Breast epithelium (tissue), 4 donors: Measurements from ENCODE around the gene BNC2. TPM values are rescaled to one million over a fixed set of nuclear protein-coding genes. Genes with fewer than 3 reads are reported as not detected.

Experiments used
- DNase-seq, 2 donors: peaks; one replicate each; pipeline ENCODE4 v3.0.0-alpha.2; 2019; ENCODE audit warnings: low spot score in 2 of 2
- H3K27ac ChIP-seq, 2 donors: fragments of 200-600 bp; sonication (generic) in 1 of 2; one replicate each; pipeline ENCODE4 v1.5.1; 2016 to 2019; ENCODE audit warnings: mild to moderate bottlenecking in 1 of 2
- H3K27me3 ChIP-seq, 2 donors: fragments of 200-600 bp; sonication (generic) in 1 of 2; one replicate each; pipeline versions ENCODE4 v1.5.1 to v1.6.0; 2017 to 2019; ENCODE audit warnings: control low read depth in 1 of 2, mild to moderate bottlenecking in 1 of 2
- H3K36me3 ChIP-seq: fragments of 200-600 bp; one replicate; pipeline ENCODE4 v1.5.1; 2019
- H3K4me1 ChIP-seq, 2 donors: fragments of 200-600 bp; sonication (generic); one replicate each; pipeline ENCODE4 v1.5.1; 2016 to 2019; ENCODE audit warnings: control low read depth in 1 of 2
- H3K4me3 ChIP-seq, 3 donors: fragments of 200-600 bp; sonication (generic); 1 replicate in 2 of 3; 2 replicates in 1 of 3; pipeline ENCODE4 v1.5.1; 2016 to 2019; ENCODE audit warnings: mild to moderate bottlenecking in 3 of 3, moderate library complexity in 2 of 3
- H3K9me3 ChIP-seq, 2 donors: fragments of 200-600 bp; sonication (generic) in 1 of 2; one replicate each; pipeline ENCODE4 v1.5.1; 2016 to 2019; ENCODE audit warnings: control low read depth in 1 of 2
- POLR2A ChIP-seq: fragments of 450-650 bp; IDR thresholded peaks from one replicate; pipeline ENCODE4 v1.6.1; 2016; ENCODE audit warnings: antibody characterized with exemption, mild to moderate bottlenecking, moderate library complexity
- POLR2AphosphoS5 ChIP-seq, 3 donors: sonication (generic); formaldehyde crosslinking; IDR thresholded peaks; one replicate each; pipeline ENCODE4 v1.6.1; 2017; ENCODE audit warnings: antibody characterized with exemption in 3 of 3
- intact Hi-C: fragments of 100-400 bp; cut with DNase I; formaldehyde crosslinking; loops from one replicate; pipeline ENCODE4 v1.15.1; 2023; ENCODE audit warnings: low total_unique reads
- total RNA-seq, 3 donors: library from RNA; depleted of rRNA; stranded (reverse); fragments of >200 nt; gene quantifications; one replicate each; pipeline ENCODE4 v1.1.0, GENCODE V29; 2016
- TF ChIP-seq, protein P1 (sequence below), 3 donors: fragments of 450-650 bp; IDR thresholded peaks; one replicate each; pipeline ENCODE4 v1.5.1; 2016 to 2017; ENCODE audit warnings: antibody characterized with exemption in 3 of 3, mild to moderate bottlenecking in 3 of 3, moderate library complexity in 3 of 3

The BNC2 gene
- total RNA-seq, 3 donors from 2014 or later, result 15.8 to 21.1 (median 17.0) TPM

DNA sequence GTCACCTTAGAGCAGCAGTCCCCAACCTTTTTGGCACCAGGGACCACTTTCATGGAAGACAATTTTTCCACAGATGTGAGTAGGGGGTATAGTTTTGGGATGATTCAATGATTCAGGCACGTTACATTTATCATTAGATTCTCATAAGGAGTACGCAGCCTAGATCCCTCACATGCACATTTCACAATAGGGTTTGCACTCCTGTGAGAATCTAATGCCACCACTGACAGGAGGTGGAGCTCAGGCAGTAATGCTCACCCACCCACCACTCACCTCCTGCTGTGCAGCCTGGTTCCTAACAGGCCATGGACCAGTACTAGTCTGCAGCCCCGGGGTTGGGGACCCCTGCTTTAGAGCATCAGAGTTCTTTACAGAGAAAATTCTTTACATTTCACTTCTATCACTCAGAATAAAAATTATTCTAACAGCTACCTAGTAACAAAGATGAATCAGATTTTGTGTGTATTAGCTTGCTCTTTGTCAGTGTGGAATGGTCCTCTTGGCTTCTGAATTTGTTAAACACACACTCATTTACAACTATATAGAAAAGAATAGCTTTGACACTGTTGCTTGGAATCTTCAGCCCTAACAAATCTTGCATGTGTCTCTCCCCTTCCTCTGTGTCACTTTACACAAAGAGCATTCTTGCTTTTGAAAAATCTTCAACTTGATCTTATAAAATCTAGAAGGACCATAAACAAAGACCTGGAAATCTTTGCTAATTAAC, 438.6 kb downstream of the BNC2 start:
- Histone ChIP-seq H3K4me3 (no peak overlapping the region), H3K27me3 (no peaks in the 10 kb centered on the region), H3K27ac (no peak overlapping the region), H3K9me3 (no peaks in the 10 kb centered on the region), H3K36me3 (no peaks in the 10 kb centered on the region), H3K4me1 (no peaks in the 10 kb centered on the region)
- TF ChIP-seq, protein P1, sequence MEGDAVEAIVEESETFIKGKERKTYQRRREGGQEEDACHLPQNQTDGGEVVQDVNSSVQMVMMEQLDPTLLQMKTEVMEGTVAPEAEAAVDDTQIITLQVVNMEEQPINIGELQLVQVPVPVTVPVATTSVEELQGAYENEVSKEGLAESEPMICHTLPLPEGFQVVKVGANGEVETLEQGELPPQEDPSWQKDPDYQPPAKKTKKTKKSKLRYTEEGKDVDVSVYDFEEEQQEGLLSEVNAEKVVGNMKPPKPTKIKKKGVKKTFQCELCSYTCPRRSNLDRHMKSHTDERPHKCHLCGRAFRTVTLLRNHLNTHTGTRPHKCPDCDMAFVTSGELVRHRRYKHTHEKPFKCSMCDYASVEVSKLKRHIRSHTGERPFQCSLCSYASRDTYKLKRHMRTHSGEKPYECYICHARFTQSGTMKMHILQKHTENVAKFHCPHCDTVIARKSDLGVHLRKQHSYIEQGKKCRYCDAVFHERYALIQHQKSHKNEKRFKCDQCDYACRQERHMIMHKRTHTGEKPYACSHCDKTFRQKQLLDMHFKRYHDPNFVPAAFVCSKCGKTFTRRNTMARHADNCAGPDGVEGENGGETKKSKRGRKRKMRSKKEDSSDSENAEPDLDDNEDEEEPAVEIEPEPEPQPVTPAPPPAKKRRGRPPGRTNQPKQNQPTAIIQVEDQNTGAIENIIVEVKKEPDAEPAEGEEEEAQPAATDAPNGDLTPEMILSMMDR (IDR thresholded peaks at IDR 0.05), result no peak
- no peak for TF ChIP-seq POLR2AphosphoS5 (IDR thresholded peaks at IDR 0.05)
- no peak for TF ChIP-seq POLR2A
- intact Hi-C loops, result no loop called here
- no peak for DNase-seq

DNA sequence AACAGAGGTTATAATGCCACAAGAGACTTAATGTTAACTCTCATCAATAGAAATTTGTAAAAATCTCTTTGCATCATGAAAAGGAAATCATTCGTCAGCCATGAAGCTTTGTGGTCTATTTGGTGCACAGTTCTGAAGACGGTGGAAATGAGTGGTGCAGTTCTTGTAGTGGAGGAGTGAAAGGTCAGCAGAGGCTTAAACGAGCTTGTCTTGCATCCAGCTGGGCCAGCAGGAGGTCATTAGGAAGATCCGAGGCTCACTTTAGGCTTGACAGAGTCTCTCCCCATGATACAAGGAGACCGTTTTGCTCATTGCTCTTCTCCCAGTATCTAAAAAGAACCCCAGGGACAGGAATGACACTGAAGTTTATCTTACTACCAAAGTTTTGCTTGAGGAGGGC, 440.8 kb downstream of the BNC2 start:
- no peaks in the 10 kb centered on the region for H3K36me3 ChIP-seq
- H3K27ac ChIP-seq, result no peak overlapping the region
- no peaks in the 10 kb centered on the region for H3K4me1 ChIP-seq
- H3K9me3 ChIP-seq, result no peaks in the 10 kb centered on the region
- TF ChIP-seq POLR2A, result no peak
- TF ChIP-seq POLR2AphosphoS5 (IDR thresholded peaks at IDR 0.05), result no peak
- TF ChIP-seq, protein P1 (IDR thresholded peaks at IDR 0.05), result no peak
- H3K27me3 ChIP-seq, result no peaks in the 10 kb centered on the region
- no peak for DNase-seq
- intact Hi-C loops, result no loop called here
- no peak overlapping the region for H3K4me3 ChIP-seq

DNA sequence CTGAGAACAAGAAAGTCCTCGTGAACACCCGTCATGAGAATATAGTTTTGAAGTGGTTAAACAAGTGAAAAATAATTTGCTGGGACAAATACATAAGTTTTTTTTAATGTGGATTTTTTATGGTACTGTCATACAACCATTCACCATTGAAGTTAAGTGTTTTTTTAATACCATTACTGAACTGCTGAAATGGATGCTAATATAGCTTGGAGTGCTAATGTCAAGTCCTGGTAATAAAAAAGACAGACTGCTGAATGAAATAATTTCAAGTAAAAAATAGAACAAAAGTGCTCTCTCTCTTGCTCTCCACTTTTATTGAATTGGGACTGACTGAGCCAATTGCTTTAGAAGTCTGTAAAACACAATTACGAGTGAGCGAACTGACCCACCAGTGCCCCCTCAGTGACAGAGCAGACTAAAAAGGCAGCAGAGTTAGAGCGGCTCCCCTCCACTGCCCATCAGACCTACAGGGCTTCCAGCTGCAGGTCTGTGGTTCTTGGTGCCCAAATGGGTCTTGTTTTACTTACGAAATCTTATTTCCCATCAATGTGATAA, 442.5 kb downstream of the BNC2 start:
- H3K4me1 ChIP-seq, result no peaks in the 10 kb centered on the region
- TF ChIP-seq POLR2AphosphoS5 (IDR thresholded peaks at IDR 0.05) (no peak), POLR2A (no peak)
- TF ChIP-seq, protein P1 (IDR thresholded peaks at IDR 0.05), result no peak
- no peak overlapping the region for H3K27ac ChIP-seq
- no peaks in the 10 kb centered on the region for H3K36me3 ChIP-seq
- no peak for DNase-seq
- H3K4me3 ChIP-seq, result no peak overlapping the region
- no peaks in the 10 kb centered on the region for H3K27me3 ChIP-seq
- no peaks in the 10 kb centered on the region for H3K9me3 ChIP-seq
- intact Hi-C loops, result no loop called here

DNA sequence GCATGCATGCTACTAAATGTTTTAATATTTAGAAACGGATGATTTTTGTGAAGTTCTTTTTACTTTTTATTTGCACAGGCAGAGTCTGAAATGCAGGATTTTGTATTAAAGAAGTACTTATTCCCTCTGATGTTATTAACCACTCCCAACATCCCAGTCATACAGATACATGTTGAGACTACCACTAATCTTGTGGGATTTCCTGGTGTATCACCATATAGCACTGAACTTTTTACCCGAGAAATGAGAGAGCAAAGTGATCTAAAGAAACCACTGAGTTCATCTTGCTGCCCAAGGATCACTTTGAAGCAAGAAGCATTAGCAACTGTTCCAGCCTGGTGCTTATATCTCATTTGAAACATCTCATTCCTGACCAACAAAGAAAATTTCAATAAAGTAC, 443.8 kb downstream of the BNC2 start:
- Histone ChIP-seq H3K36me3 (no peaks in the 10 kb centered on the region), H3K4me3 (no peak overlapping the region), H3K4me1 (no peaks in the 10 kb centered on the region), H3K27me3 (no peaks in the 10 kb centered on the region), H3K27ac (no peak overlapping the region), H3K9me3 (no peaks in the 10 kb centered on the region)
- intact Hi-C loops, result no loop called here
- DNase-seq, result no peak
- no peak for TF ChIP-seq POLR2A
- no peak for TF ChIP-seq POLR2AphosphoS5 (IDR thresholded peaks at IDR 0.05)
- TF ChIP-seq, protein P1 (IDR thresholded peaks at IDR 0.05), result no peak

DNA sequence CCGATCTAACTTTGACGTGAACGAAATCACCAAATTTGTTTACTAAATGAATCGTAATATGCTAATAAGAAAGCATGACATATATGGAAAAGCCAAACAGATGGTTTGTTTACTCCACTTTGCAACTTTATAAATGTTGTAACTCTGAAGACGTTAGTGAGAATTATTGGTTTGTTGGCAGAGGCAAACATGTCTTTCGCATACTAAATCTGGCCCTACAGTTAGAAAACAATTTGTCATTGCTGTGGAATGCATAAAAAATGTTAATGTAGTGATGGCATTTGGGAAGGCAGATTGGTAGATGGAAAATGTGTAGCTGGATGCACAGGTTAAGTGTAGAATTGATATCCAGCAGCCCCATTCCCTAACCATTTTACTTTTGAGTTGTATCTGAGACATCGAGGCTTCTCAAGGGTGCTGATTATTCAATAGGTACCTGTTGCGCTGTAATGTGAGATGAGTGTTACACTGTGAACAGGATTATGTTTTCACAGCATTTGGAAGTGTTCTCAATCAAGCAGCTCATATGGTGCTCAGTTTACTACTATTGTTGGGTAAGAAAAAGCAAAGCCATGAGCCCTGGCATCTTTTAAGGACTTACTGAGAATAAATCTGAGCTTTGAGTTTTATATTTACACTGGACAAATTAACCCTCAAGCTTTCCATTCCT, 444.8 kb downstream of the BNC2 start:
- no peak overlapping the region for H3K4me3 ChIP-seq
- TF ChIP-seq, protein P1 (IDR thresholded peaks at IDR 0.05), result no peak
- no peak for TF ChIP-seq POLR2A
- no peak for TF ChIP-seq POLR2AphosphoS5 (IDR thresholded peaks at IDR 0.05)
- no peak overlapping the region for H3K27ac ChIP-seq
- intact Hi-C loops, result no loop called here
- no peaks in the 10 kb centered on the region for H3K4me1 ChIP-seq
- no peaks in the 10 kb centered on the region for H3K36me3 ChIP-seq
- no peaks in the 10 kb centered on the region for H3K27me3 ChIP-seq
- no peaks in the 10 kb centered on the region for H3K9me3 ChIP-seq
- no peak for DNase-seq
